GM12878 (cell line): ENCODE data around the gene TRMT44. TPM values are rescaled to one million over a fixed set of nuclear protein-coding genes. Genes with fewer than 3 reads are reported as not detected.

Experiments
- ATAC-seq: fragments of 200-7000 bp; cut with Tn5 transposase; 3 replicates; pipeline ENCODE4 v1.9.1; 2020; ENCODE audit warnings: mild to moderate bottlenecking, moderate library complexity
- BruUV-seq: library from RNA; stranded (reverse); fragments of 400-500 nt; replicated peaks from 2 replicates; lab custom pipeline; 2021; lab: Mats Ljungman, UMichigan
- CTCF ChIA-PET: fragments of 300-600 bp; sonication (Branson Sonifier 250); formaldehyde crosslinking; extraction: SDS; loops from one replicate; lab custom pipeline; 2021; ENCODE audit warnings: inconsistent platforms; lab: Yijun Ruan, JAX
- POLR2A ChIA-PET: fragments of 350-600 bp; formaldehyde crosslinking; extraction: SDS; loops from one replicate; lab custom pipeline; 2021; ENCODE audit warnings: inconsistent platforms; lab: Charles Lee
- RAD21 ChIA-PET: fragments of 300-600 bp; sonication (Branson Sonifier 250); formaldehyde crosslinking; loops from one replicate; lab custom pipeline; 2023; ENCODE audit warnings: antibody characterized with exemption; ENCODE audit not compliant: unreplicated experiment; lab: Charles Lee
- SMC1A ChIA-PET: fragments of 300-600 bp; sonication (Branson Sonifier 250); formaldehyde crosslinking; loops from one replicate; lab custom pipeline; 2023; ENCODE audit not compliant: unreplicated experiment, uncharacterized antibody; lab: Charles Lee
- DNase-seq: peaks from one replicate; pipeline ENCODE4 v3.0.0-alpha.2; 2011; ENCODE audit warnings: low read depth, low spot score
- FAIRE-seq: peaks from 3 replicates; lab custom pipeline; 2011; peaks lifted over from hg19 to GRCh38; lab: Jason Lieb, UNC
- H2AFZ ChIP-seq: 2 replicates; pipeline ENCODE4 v1.6.0; 2011; ENCODE audit warnings: low read depth, low read length, control low read depth; ENCODE audit not compliant: control insufficient read depth
- H3K27ac ChIP-seq: 2 replicates; pipeline ENCODE4 v1.5.1; 2011; ENCODE audit warnings: control low read depth; ENCODE audit not compliant: control insufficient read depth, insufficient read depth
- H3K27me3 ChIP-seq, 2 experiments: replicated peaks in 1 of 2; 2 replicates each; pipeline versions ENCODE4 v1.6.0 to v1.6.1; 2011; ENCODE audit warnings: low read length in 1 of 2; ENCODE audit not compliant: control insufficient read depth in 2 of 2, insufficient read depth in 2 of 2
- H3K36me3 ChIP-seq, 2 experiments: 2 replicates each; pipeline ENCODE4 v1.5.1; 2011; ENCODE audit warnings: low read length in 1 of 2; ENCODE audit not compliant: control insufficient read depth in 2 of 2, insufficient read depth in 2 of 2
- H3K4me1 ChIP-seq: 2 replicates; pipeline ENCODE4 v1.6.1; 2011; ENCODE audit warnings: mild to moderate bottlenecking, low read length, moderate library complexity, mixed read lengths; ENCODE audit not compliant: control insufficient read depth, insufficient read depth
- H3K4me2 ChIP-seq: 2 replicates; pipeline ENCODE4 v1.6.0; 2011; ENCODE audit warnings: control low read depth; ENCODE audit not compliant: control insufficient read depth, insufficient read depth
- H3K4me3 ChIP-seq: fragments of 200-600 bp; sonication (generic); 2 replicates; pipeline ENCODE4 v1.5.1; 2016
- H3K79me2 ChIP-seq: 2 replicates; pipeline ENCODE4 v1.6.0; 2011; ENCODE audit warnings: low read length; ENCODE audit not compliant: control insufficient read depth, insufficient read depth
- H3K9ac ChIP-seq: 2 replicates; pipeline ENCODE4 v1.8.0; 2011; ENCODE audit warnings: low read length, control low read depth, mixed read lengths; ENCODE audit not compliant: control insufficient read depth, insufficient read depth
- H3K9me3 ChIP-seq: replicated peaks from 3 replicates; pipeline ENCODE4 v1.5.1; 2011; ENCODE audit warnings: mild to moderate bottlenecking, low read length; ENCODE audit not compliant: control insufficient read depth, insufficient read depth
- H4K20me1 ChIP-seq: 2 replicates; pipeline ENCODE4 v1.6.0; 2011; ENCODE audit not compliant: control insufficient read depth, insufficient read depth
- BACH1 ChIP-seq: fragments of 450-650 bp; IDR thresholded peaks from 2 replicates; pipeline ENCODE4 v1.6.1; 2017; ENCODE audit warnings: mild to moderate bottlenecking, borderline replicate concordance
- CHD4 ChIP-seq: fragments of 200-600 bp; sonication (generic); IDR thresholded peaks from 2 replicates; pipeline ENCODE4 v1.6.1; 2016; ENCODE audit warnings: mild to moderate bottlenecking
- E4F1 ChIP-seq: fragments of 450-650 bp; IDR thresholded peaks from 2 replicates; pipeline ENCODE4 v1.6.1; 2018; ENCODE audit warnings: borderline replicate concordance, mild to moderate bottlenecking; ENCODE audit not compliant: partially characterized antibody
- FOXM1 ChIP-seq: IDR thresholded peaks from 2 replicates; pipeline ENCODE4 v1.6.1; 2012; ENCODE audit warnings: low read depth, mild to moderate bottlenecking, inconsistent platforms, low read length, moderate library complexity
- GATAD2B ChIP-seq: fragments of 450-650 bp; conservative IDR thresholded peaks from 2 replicates; pipeline ENCODE4 v1.6.1; 2017; ENCODE audit warnings: low read depth, mild to moderate bottlenecking, moderate library complexity
- IRF5 ChIP-seq: fragments of 450-650 bp; IDR thresholded peaks from 2 replicates; pipeline ENCODE4 v1.6.1; 2017; ENCODE audit warnings: borderline replicate concordance
- NBN ChIP-seq: fragments of 450-650 bp; IDR thresholded peaks from 2 replicates; pipeline ENCODE4 v1.6.1; 2016
- PML ChIP-seq: IDR thresholded peaks from 2 replicates; pipeline ENCODE4 v1.6.1; 2012; ENCODE audit warnings: low read length, inconsistent platforms
- POU2F2 ChIP-seq: IDR thresholded peaks from 3 replicates; pipeline ENCODE4 v1.6.1; 2011; ENCODE audit warnings: low read depth, mild to moderate bottlenecking, low read length, borderline replicate concordance
- RB1 ChIP-seq: fragments of 450-650 bp; formaldehyde crosslinking; IDR thresholded peaks from 2 replicates; pipeline ENCODE4 v1.6.1; 2017; ENCODE audit warnings: mild to moderate bottlenecking, borderline replicate concordance
- REST ChIP-seq: IDR thresholded peaks from 2 replicates; pipeline ENCODE4 v1.6.1; 2012; ENCODE audit warnings: mild to moderate bottlenecking, low read depth, low read length
- SPI1 ChIP-seq: IDR thresholded peaks from 2 replicates; pipeline ENCODE4 v1.6.1; 2011; ENCODE audit warnings: low read depth, mild to moderate bottlenecking, low read length, moderate library complexity, borderline replicate concordance; ENCODE audit not compliant: insufficient read depth
- TCF3 ChIP-seq: IDR thresholded peaks from 2 replicates; pipeline ENCODE4 v1.6.1; 2012; ENCODE audit warnings: low read depth, mild to moderate bottlenecking, low read length, borderline replicate concordance; ENCODE audit not compliant: insufficient read depth
- ZNF207 ChIP-seq: fragments of 450-650 bp; IDR thresholded peaks from 2 replicates; pipeline ENCODE4 v1.6.1; 2014; ENCODE audit warnings: antibody characterized with exemption, mild to moderate bottlenecking, borderline replicate concordance
- ZNF217 ChIP-seq: fragments of 450-650 bp; IDR thresholded peaks from 2 replicates; pipeline ENCODE4 v1.6.1; 2017; ENCODE audit warnings: antibody characterized with exemption, mild to moderate bottlenecking
- WGBS: methylation state at CpG from one replicate; pipeline ENCODE4 v1.1.6; 2016; ENCODE audit warnings: low lambda C conversion rate; ENCODE audit not compliant: insufficient replicate concordance, insufficient coverage; ENCODE audit errors: missing lambda C conversion rate; 5-methylcytosine and 5-hydroxymethylcytosine counted together
- in situ Hi-C: fragments of 300-500 bp; cut with MboI; formaldehyde crosslinking; loops from 9 replicates; pipeline ENCODE4 v1.14.3; 2018; ENCODE audit warnings: mixed read lengths
- intact Hi-C: fragments of 100-400 bp; cut with micrococcal nuclease; formaldehyde crosslinking; loops from one replicate; pipeline ENCODE4 v1.14.2; 2022; ENCODE audit not compliant: unreplicated experiment
- polyA plus RNA-seq, 11 experiments: library from polyadenylated mRNA; depleted of rRNA in 4 of 11; unstranded in 6 of 11; stranded (reverse) in 5 of 11; fragments of >200 nt; fragmentation: Nextera tagmentation in 4 of 11; fragmentation: Illumina TruSeq in 1 of 11; extraction: Ambion mirVana in 4 of 11; extraction: Trizol in 1 of 11; gene quantifications; 1 replicate in 1 of 11; 2 replicates in 10 of 11; pipeline versions ENCODE4 v1.2.1 to v1.2.3, GENCODE V29; 2011 to 2016; ENCODE audit warnings: inconsistent platforms in 2 of 11, missing spikeins in 2 of 11, low read depth in 1 of 11
- total RNA-seq, 4 experiments: library from RNA; depleted of rRNA in 3 of 4; stranded (reverse); fragments of >200 nt in 3 of 4; fragmentation: Illumina TruSeq in 1 of 4; extraction: Trizol in 1 of 4; gene quantifications; 2 replicates each; pipeline versions ENCODE4 v1.2.1 to v1.2.3, GENCODE V29; 2013 to 2021

TRMT44 gene
- total and polyA plus RNA-seq, 10 of the 15 experiments (the other 5 are each of a cell fraction or from before 2014, with no cell fraction given) = 1.3 to 18.5 (median 10.1) TPM

GRCh38 chr4:8513931-8514330 lies 73.4 kb downstream of the TRMT44 start (continued):
- TF ChIP-seq REST = no peak
- no peak for TF ChIP-seq GATAD2B
- TF ChIP-seq CHD4 = no peak
- no peak for TF ChIP-seq BACH1

GRCh38 chr4:8514391-8514790 lies 73.8 kb downstream of the TRMT44 start:
- ChIA-PET RAD21 (no interaction called here), CTCF (no interaction called here), SMC1A (no interaction called here), POLR2A (no interaction called here)
- BruUV-seq = no TSS peak
- intact Hi-C loops = no loop called here
- Histone ChIP-seq H3K4me3 (no peak overlapping the region), H3K4me1 (no peaks in the 10 kb centered on the region), H2AFZ (no peak overlapping the region), H3K9me3 (no peaks in the 10 kb centered on the region), H3K27ac (no peak overlapping the region), H3K9ac (no peak overlapping the region), H3K4me2 (no peak overlapping the region), H4K20me1 (no peaks in the 10 kb centered on the region), H3K79me2 (no peaks in the 10 kb centered on the region), H3K36me3 (no peaks in the 10 kb centered on the region), H3K27me3 (no peaks in the 10 kb centered on the region; a peak in 1 of 4 replicates)
- DNase-seq = no peak
- in situ Hi-C loops = no loop called here
- ATAC-seq = no peak
- WGBS = 70% methylated on average over 10 of the region's 10 CpGs
- no peak for FAIRE-seq
- TF ChIP-seq RB1 = no peak
- TF ChIP-seq IRF5 = no peak
- TF ChIP-seq FOXM1 = no peak
- TF ChIP-seq POU2F2 = no peak
- TF ChIP-seq SPI1 = no peak
- no peak for TF ChIP-seq PML
- no peak for TF ChIP-seq TCF3
- TF ChIP-seq ZNF207 = no peak
- TF ChIP-seq NBN = no peak
- TF ChIP-seq ZNF217 = no peak
- TF ChIP-seq E4F1 = no peak
